Osteoblast (primary cell): Measurements from ENCODE around the gene GARS1. TPM values are rescaled to one million over a fixed set of nuclear protein-coding genes. Genes with fewer than 3 reads are reported as not detected.

Experiments used
- DNase-seq: peaks from one replicate; pipeline ENCODE4 v3.0.0; 2011; ENCODE audit warnings: low spot score, mixed read lengths; ENCODE audit not compliant: insufficient read length; ENCODE audit errors: missing footprints
- H2AFZ ChIP-seq: 2 replicates; pipeline ENCODE4 v1.6.0; 2011; ENCODE audit warnings: mild to moderate bottlenecking, low read length
- H3K27ac ChIP-seq: 2 replicates; pipeline ENCODE4 v1.5.1; 2011; ENCODE audit warnings: mild to moderate bottlenecking, low read depth, low read length, moderate library complexity
- H3K27me3 ChIP-seq: 2 replicates; pipeline ENCODE4 v1.6.0; 2012; ENCODE audit warnings: mild to moderate bottlenecking, control low read depth, inconsistent platforms, low read length, moderate library complexity; ENCODE audit not compliant: insufficient read depth
- H3K36me3 ChIP-seq: 2 replicates; pipeline ENCODE4 v1.5.1; 2011; ENCODE audit warnings: mild to moderate bottlenecking, low read length, control low read depth, moderate library complexity; ENCODE audit not compliant: insufficient read depth
- H3K4me1 ChIP-seq: 2 replicates; pipeline ENCODE4 v1.5.1; 2011; ENCODE audit warnings: mild to moderate bottlenecking, low read length, control low read depth, moderate library complexity; ENCODE audit not compliant: insufficient read depth
- H3K4me2 ChIP-seq: 2 replicates; pipeline ENCODE4 v1.6.0; 2011; ENCODE audit warnings: mild to moderate bottlenecking, low read length; ENCODE audit not compliant: insufficient read depth
- H3K4me3 ChIP-seq: fragments of 200-600 bp; sonication (generic); 3 replicates; pipeline ENCODE4 v1.5.1; 2012; ENCODE audit warnings: mild to moderate bottlenecking, low read length, inconsistent platforms; ENCODE audit not compliant: insufficient read depth
- H3K79me2 ChIP-seq: 2 replicates; pipeline ENCODE4 v1.6.0; 2012; ENCODE audit warnings: mild to moderate bottlenecking, low read length, control low read depth, inconsistent platforms; ENCODE audit not compliant: insufficient read depth
- H3K9me3 ChIP-seq: 2 replicates; pipeline ENCODE4 v1.5.1; 2011; ENCODE audit warnings: low read depth, low read length, control low read depth
- H4K20me1 ChIP-seq: 2 replicates; pipeline ENCODE4 v1.6.0; 2012; ENCODE audit warnings: mild to moderate bottlenecking, low read length, control low read depth; ENCODE audit not compliant: insufficient read depth
- total RNA-seq: library from RNA; depleted of rRNA; stranded (reverse); fragments of >200 nt; gene quantifications from 2 replicates; pipeline ENCODE4 v1.2.3, GENCODE V29; 2012
- TF ChIP-seq, protein P1 (sequence below): IDR thresholded peaks from 2 replicates; pipeline ENCODE4 v1.5.1; 2011; ENCODE audit warnings: mild to moderate bottlenecking, low read depth, low read length, moderate library complexity; ENCODE audit errors: extremely low read depth

Gene GARS1
- total RNA-seq, 1 donor, result 526 TPM

GRCh38 chr7:30572212-30572841, 22.4 kb upstream of the GARS1 start:
- TF ChIP-seq, protein P1, sequence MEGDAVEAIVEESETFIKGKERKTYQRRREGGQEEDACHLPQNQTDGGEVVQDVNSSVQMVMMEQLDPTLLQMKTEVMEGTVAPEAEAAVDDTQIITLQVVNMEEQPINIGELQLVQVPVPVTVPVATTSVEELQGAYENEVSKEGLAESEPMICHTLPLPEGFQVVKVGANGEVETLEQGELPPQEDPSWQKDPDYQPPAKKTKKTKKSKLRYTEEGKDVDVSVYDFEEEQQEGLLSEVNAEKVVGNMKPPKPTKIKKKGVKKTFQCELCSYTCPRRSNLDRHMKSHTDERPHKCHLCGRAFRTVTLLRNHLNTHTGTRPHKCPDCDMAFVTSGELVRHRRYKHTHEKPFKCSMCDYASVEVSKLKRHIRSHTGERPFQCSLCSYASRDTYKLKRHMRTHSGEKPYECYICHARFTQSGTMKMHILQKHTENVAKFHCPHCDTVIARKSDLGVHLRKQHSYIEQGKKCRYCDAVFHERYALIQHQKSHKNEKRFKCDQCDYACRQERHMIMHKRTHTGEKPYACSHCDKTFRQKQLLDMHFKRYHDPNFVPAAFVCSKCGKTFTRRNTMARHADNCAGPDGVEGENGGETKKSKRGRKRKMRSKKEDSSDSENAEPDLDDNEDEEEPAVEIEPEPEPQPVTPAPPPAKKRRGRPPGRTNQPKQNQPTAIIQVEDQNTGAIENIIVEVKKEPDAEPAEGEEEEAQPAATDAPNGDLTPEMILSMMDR, result no peak

DNA sequence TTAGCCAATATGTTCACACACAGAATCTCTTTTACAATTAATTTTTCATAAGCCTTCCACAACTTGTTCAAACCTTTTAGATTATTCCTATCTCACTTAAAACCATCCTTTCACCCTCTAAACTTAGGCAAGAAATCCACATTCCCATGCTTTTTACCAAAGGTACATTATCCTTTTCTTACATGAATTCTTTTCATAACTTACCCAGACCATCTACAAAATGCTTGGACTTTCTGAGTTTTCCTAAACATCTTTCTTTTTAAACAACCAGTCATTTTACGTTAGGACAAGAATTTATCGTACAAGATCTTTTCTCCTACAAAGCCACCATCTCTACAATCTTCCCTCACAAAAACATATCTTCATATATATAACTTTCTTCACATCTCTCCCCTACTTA, 18.8 kb upstream of the GARS1 start:
- Histone ChIP-seq H4K20me1 (no peaks in the 10 kb centered on the region), H3K4me1 (no peaks in the 10 kb centered on the region), H2AFZ (no peak overlapping the region), H3K79me2 (no peaks in the 10 kb centered on the region), H3K9me3 (no peaks in the 10 kb centered on the region), H3K4me3 (no peak overlapping the region), H3K4me2 (no peak overlapping the region), H3K36me3 (peaks cover 50% of the 10 kb centered on the region), H3K27me3 (no peaks in the 10 kb centered on the region), H3K27ac (no peak overlapping the region)
- no peak for DNase-seq
- TF ChIP-seq, protein P1, result no peak

More at GRCh38 chr7:30572212-30572841, 22.4 kb upstream of the GARS1 start:
- Histone ChIP-seq H3K9me3 (no peaks in the 10 kb centered on the region), H3K27me3 (no peaks in the 10 kb centered on the region), H3K4me1 (no peaks in the 10 kb centered on the region), H2AFZ (no peak overlapping the region), H3K79me2 (no peaks in the 10 kb centered on the region), H3K36me3 (peaks cover 33% of the 10 kb centered on the region), H3K27ac (no peak overlapping the region), H3K4me2 (no peak overlapping the region), H4K20me1 (no peaks in the 10 kb centered on the region), H3K4me3 (no peak overlapping the region)
- DNase-seq, result no peak

GRCh38 chr7:30583181-30583580, 11.5 kb upstream of the GARS1 start:
- no peaks in the 10 kb centered on the region for H3K27me3 ChIP-seq
- no peaks in the 10 kb centered on the region for H3K9me3 ChIP-seq
- H3K79me2 ChIP-seq, result peaks cover 26% of the 10 kb centered on the region
- H3K4me2 ChIP-seq, result no peak overlapping the region
- H3K36me3 ChIP-seq, result peaks cover 52% of the 10 kb centered on the region
- no peak overlapping the region for H3K27ac ChIP-seq
- DNase-seq, result no peak
- H4K20me1 ChIP-seq, result no peaks in the 10 kb centered on the region
- H3K4me3 ChIP-seq, result no peak overlapping the region
- H3K4me1 ChIP-seq, result no peaks in the 10 kb centered on the region
- no peak overlapping the region for H2AFZ ChIP-seq
- TF ChIP-seq, protein P1, result no peak

GRCh38 chr7:30584415-30584814, 10.3 kb upstream of the GARS1 start:
- DNase-seq, result no peak
- Histone ChIP-seq H3K4me2 (no peak overlapping the region), H4K20me1 (peaks cover 3% of the 10 kb centered on the region), H3K27me3 (no peaks in the 10 kb centered on the region), H3K9me3 (no peaks in the 10 kb centered on the region), H3K4me3 (no peak overlapping the region), H3K79me2 (peaks cover 37% of the 10 kb centered on the region), H2AFZ (no peak overlapping the region), H3K27ac (no peak overlapping the region), H3K4me1 (no peaks in the 10 kb centered on the region), H3K36me3 (peaks cover 41% of the 10 kb centered on the region)
- TF ChIP-seq, protein P1, result no peak
